ENCODE measurements around the gene RPL23. TPM values are rescaled to one million over a fixed set of nuclear protein-coding genes. Genes with fewer than 3 reads are reported as not detected.

Gene RPL23
- total and polyA plus RNA-seq, 9 of the 15 experiments (the other 6 are each of a cell fraction or from before 2014, with no cell fraction given), result 1,745 to 3,667 (median 3,096) TPM

GRCh38 chr17:38868817-38869525 is 15.4 kb upstream of the RPL23 start (continued):
- TF ChIP-seq, protein P1, sequence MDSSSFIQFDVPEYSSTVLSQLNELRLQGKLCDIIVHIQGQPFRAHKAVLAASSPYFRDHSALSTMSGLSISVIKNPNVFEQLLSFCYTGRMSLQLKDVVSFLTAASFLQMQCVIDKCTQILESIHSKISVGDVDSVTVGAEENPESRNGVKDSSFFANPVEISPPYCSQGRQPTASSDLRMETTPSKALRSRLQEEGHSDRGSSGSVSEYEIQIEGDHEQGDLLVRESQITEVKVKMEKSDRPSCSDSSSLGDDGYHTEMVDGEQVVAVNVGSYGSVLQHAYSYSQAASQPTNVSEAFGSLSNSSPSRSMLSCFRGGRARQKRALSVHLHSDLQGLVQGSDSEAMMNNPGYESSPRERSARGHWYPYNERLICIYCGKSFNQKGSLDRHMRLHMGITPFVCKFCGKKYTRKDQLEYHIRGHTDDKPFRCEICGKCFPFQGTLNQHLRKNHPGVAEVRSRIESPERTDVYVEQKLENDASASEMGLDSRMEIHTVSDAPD (CRISPR knock-in tag; IDR thresholded peaks at IDR 0.05), result no peak
- TF ChIP-seq KLF10 (CRISPR knock-in tag; IDR thresholded peaks at IDR 0.05), result no peak
- no peak for TF ChIP-seq RFX7 (CRISPR knock-in tag; IDR thresholded peaks at IDR 0.05)
- no peak for TF ChIP-seq HNRNPLL (IDR thresholded peaks at IDR 0.05; ENCODE audit: low read depth, low read length, poor library complexity, severe bottlenecking)
- TF ChIP-seq ZKSCAN8 (CRISPR knock-in tag; IDR thresholded peaks at IDR 0.05), result no peak
- TF ChIP-seq TAF15 (IDR thresholded peaks at IDR 0.05; ENCODE audit: low read depth, low read length), result no peak
- no peak for TF ChIP-seq PHB (CRISPR knock-in tag; IDR thresholded peaks at IDR 0.05)
- peak; percentile 88 for TF ChIP-seq POLR3A (IDR thresholded peaks at IDR 0.05; ENCODE audit: borderline replicate concordance, extremely low read depth, insufficient read depth, insufficient read length)
- TF ChIP-seq MTF1 (CRISPR knock-in tag; IDR thresholded peaks at IDR 0.05; ENCODE audit: borderline replicate concordance), result no peak
- TF ChIP-seq, protein P2, sequence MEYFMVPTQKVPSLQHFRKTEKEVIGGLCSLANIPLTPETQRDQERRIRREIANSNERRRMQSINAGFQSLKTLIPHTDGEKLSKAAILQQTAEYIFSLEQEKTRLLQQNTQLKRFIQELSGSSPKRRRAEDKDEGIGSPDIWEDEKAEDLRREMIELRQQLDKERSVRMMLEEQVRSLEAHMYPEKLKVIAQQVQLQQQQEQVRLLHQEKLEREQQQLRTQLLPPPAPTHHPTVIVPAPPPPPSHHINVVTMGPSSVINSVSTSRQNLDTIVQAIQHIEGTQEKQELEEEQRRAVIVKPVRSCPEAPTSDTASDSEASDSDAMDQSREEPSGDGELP (CRISPR knock-in tag; IDR thresholded peaks at IDR 0.05; ENCODE audit: borderline replicate concordance), result peak; percentile 64; the same call in 1 of the 2 replicates
- no peak for TF ChIP-seq MXD1 (CRISPR knock-in tag; IDR thresholded peaks at IDR 0.05; ENCODE audit: borderline replicate concordance, poor library complexity, severe bottlenecking)
- 0 out of 2 replicates have a peak, but pooled peaks have one; percentile 22 for TF ChIP-seq MIER1 (IDR thresholded peaks at IDR 0.05; ENCODE audit: low read depth)
- TF ChIP-seq MTA2 (IDR thresholded peaks at IDR 0.05; ENCODE audit: low read depth), result peak; percentile 12; the same call in 1 of the 2 replicates
- no peak for TF ChIP-seq HMGN3 (IDR thresholded peaks at IDR 0.05; ENCODE audit: borderline replicate concordance, extremely low read depth, insufficient read length, low read depth, low read length)
- 0 out of 2 replicates have a peak, but pooled peaks have one; percentile 32 for TF ChIP-seq SMAD4 (CRISPR knock-in tag; conservative IDR thresholded peaks at IDR 0.05)
- no peak for TF ChIP-seq HNRNPUL1 (IDR thresholded peaks at IDR 0.05; ENCODE audit: low read length)
- no peak for TF ChIP-seq VEZF1 (CRISPR knock-in tag; IDR thresholded peaks at IDR 0.05)
- TF ChIP-seq TCF7 (IDR thresholded peaks at IDR 0.05; ENCODE audit: borderline replicate concordance), result no peak
- TF ChIP-seq, protein P3, sequence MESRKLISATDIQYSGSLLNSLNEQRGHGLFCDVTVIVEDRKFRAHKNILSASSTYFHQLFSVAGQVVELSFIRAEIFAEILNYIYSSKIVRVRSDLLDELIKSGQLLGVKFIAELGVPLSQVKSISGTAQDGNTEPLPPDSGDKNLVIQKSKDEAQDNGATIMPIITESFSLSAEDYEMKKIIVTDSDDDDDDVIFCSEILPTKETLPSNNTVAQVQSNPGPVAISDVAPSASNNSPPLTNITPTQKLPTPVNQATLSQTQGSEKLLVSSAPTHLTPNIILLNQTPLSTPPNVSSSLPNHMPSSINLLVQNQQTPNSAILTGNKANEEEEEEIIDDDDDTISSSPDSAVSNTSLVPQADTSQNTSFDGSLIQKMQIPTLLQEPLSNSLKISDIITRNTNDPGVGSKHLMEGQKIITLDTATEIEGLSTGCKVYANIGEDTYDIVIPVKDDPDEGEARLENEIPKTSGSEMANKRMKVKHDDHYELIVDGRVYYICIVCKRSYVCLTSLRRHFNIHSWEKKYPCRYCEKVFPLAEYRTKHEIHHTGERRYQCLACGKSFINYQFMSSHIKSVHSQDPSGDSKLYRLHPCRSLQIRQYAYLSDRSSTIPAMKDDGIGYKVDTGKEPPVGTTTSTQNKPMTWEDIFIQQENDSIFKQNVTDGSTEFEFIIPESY (CRISPR knock-in tag; IDR thresholded peaks at IDR 0.05), result 0 out of 2 replicates have a peak, but pooled peaks have one; percentile 47
